Measurements from ENCODE around the gene MAPK4. TPM values are rescaled to one million over a fixed set of nuclear protein-coding genes. Genes with fewer than 3 reads are reported as not detected.
"Not testable (repeated sequence)": the region's sequence is repeated elsewhere in the genome, so short reads cannot be mapped to it uniquely, and the experiment has no call there.

The MAPK4 gene
- not detected for total RNA-seq

DNA sequence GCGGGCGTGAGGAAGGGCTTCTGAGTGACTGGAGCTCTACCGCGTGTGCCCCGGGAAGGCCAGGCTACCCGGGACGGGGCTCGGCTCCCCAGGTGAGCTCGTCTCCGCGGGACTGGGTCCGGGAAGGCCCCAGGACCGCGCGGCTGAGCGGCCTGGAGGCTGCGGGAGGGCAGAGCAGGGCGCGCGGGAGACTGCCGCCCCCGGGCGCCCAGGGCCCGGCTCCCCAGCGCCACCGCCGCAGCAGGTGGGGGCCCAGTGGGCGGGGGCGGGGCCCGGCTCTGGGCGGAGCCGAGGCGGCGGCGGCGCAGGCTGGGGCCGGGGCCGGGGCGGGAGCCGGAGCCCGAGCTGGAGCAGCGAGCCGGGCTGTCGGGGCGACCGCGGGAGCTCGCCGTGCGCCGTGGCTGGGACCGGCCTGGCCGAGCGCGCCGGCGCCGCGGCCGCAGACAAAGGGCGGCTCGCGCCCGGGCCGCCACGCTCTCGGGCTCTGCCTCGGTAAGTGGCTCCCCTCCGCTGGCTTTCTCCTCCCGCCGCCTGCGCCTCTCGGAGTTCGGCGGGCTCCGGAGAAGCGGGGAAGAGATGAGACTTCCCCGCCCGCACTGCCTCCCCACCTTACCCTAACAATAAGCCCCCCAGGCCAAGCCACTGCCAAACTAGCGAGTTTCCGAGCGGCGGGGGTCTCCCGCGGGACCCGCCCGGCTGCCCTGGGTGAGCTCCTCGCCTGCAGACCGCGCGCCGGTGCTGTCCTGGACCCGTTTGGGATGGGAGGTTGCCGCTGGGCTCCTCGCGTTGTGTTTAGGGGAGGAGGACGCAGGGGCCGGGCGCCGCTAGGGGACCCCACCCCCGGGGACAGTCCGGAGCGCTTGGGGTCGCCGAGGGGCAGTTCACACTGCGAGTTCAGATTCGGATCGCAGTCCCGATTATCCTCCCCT is at the start of gene MAPK4:
MAPK4 (plus strand) TSS at position 336 of the 929 bp plus-strand sequence. CDS start 103,872 bp downstream, outside the sequence.
- Mint-ChIP-seq H3K27ac (no peak within 1 kb of the TSS), H3K36me3 (peaks cover 7% of the 10 kb centered on the region), H3K27me3 (peaks cover 34 to 60% of the 10 kb centered on the region in 2 donors), H3K4me1 (ENCODE audit: low read depth in 2 of 2) (no peaks in the 10 kb centered on the region), H3K4me3 (no peak within 1 kb of the TSS), H3K9me3 (peaks cover 5% of the 10 kb centered on the region)
- no peak for DNase-seq (ENCODE audit: low spot score)
- ATAC-seq: peak; percentile 62 to 72

- H3K4me3 Mint-ChIP-seq; H3K9me3 Mint-ChIP-seq; DNase-seq (ENCODE audit: low spot score); ATAC-seq; H3K36me3 Mint-ChIP-seq; H3K4me1 Mint-ChIP-seq (ENCODE audit: low read depth in 2 of 2); H3K27ac Mint-ChIP-seq: not testable (repeated sequence)
- H3K27me3 Mint-ChIP-seq: peaks cover 7 to 10% of the 10 kb centered on the region in 2 donors
Observed at GRCh38 chr18:50517277-50517676, 42.6 kb upstream of the MAPK4 start.

DNA sequence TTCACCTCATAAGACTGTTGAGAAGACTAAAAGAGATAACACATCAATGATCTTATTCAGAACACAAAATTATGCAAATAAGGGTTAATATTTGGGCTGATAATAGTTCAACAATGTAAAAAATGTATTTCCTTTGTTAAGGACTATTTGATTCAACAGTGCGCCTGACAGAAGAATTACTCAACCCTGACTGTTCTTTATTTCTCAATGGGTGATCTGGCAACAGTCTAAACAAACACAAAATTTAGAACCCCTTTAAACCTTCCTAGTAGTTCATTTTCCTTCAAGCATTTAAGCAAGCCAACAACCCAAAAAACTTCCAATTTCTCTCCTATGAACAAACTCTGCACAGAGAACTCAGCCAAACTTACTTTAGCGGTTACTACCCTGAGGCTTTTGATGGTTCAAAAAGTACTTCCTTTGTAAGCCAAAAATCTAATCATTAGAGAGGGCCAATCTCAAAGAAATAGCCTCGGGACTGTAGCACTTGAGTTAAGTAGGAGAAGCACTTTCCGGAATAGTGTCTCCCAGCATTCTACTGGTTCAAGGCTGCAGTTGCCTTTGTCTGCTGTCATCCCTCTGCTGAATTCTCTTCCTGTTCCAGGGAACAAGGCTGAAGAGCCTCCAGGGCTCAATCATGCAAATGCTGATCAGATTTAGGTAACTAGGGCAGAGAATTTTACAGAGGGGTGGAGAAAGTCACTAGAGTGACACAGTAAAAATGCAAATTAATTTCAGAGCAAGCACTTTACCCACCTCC is 40.9 kb upstream of the MAPK4 start:
- Mint-ChIP-seq H3K27ac (no peak overlapping the region), H3K4me3 (no peak overlapping the region), H3K4me1 (ENCODE audit: low read depth in 2 of 2) (no peaks in the 10 kb centered on the region), H3K9me3 (no peaks in the 10 kb centered on the region), H3K27me3 (peaks cover 7 to 15% of the 10 kb centered on the region in 2 donors), H3K36me3 (no peaks in the 10 kb centered on the region)
- DNase-seq (ENCODE audit: low spot score) (no peak), ATAC-seq (no peak)

- ATAC-seq (no peak), DNase-seq (ENCODE audit: low spot score) (no peak)
- Mint-ChIP-seq H3K27me3 (peaks cover 6 to 17% of the 10 kb centered on the region in 2 donors), H3K4me3 (no peak overlapping the region), H3K9me3 (no peaks in the 10 kb centered on the region), H3K4me1 (ENCODE audit: low read depth in 2 of 2) (no peaks in the 10 kb centered on the region), H3K36me3 (no peaks in the 10 kb centered on the region), H3K27ac (no peak overlapping the region)
Observed at GRCh38 chr18:50523165-50523564, 36.7 kb upstream of the MAPK4 start.

DNA sequence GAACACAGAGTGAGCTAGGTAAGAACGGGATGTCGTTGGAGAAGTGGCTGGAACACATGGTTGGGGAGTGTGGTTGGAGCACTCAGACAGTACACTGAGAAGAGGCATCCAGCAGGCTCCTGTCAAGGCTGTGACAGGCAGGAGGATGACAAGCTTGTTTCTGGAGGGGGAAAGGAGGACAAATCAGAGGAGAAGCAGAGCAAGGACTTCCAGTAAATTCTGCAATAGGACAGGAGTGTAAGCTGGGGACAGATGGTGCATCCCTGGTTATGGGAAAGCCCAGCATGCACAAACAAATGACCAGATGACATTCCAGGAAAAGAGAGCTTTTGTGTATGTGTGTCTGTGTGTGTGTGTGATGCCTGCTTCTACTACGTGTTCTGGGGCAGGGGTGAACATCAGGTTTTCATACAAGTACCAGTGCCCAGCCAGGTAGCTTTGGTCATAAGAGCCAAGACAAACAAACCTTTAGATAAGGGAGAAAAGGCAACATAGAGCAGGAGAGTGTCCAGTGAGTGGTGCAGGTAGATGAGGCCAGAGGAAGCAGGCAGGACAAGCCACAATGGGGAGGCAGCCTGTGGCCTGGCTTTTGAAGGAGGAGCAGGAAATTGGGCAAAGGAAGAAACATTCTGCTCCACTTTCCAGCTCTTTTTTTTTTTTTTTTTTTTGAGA is 32.1 kb upstream of the MAPK4 start:
- DNase-seq (ENCODE audit: low spot score): no peak
- H3K9me3 Mint-ChIP-seq: peaks cover 6% of the 10 kb centered on the region
- H3K36me3 Mint-ChIP-seq: peaks cover 1% of the 10 kb centered on the region
- H3K4me3 Mint-ChIP-seq: no peak overlapping the region
- H3K4me1 Mint-ChIP-seq (ENCODE audit: low read depth in 2 of 2): no peaks in the 10 kb centered on the region
- no peak for ATAC-seq
- peaks cover 3 to 17% of the 10 kb centered on the region in 2 donors for H3K27me3 Mint-ChIP-seq
- H3K27ac Mint-ChIP-seq: no peak overlapping the region

- H3K27me3 Mint-ChIP-seq: peaks cover 3 to 10% of the 10 kb centered on the region in 2 donors
- no peak for DNase-seq (ENCODE audit: low spot score)
- no peak overlapping the region for H3K4me3 Mint-ChIP-seq
- ATAC-seq: no peak
- H3K4me1 Mint-ChIP-seq (ENCODE audit: low read depth in 2 of 2): no peaks in the 10 kb centered on the region
- peaks cover 7% of the 10 kb centered on the region for H3K36me3 Mint-ChIP-seq
- no peak overlapping the region for H3K27ac Mint-ChIP-seq
- H3K9me3 Mint-ChIP-seq: peaks cover 12% of the 10 kb centered on the region
Observed at GRCh38 chr18:50528806-50529205, 31.1 kb upstream of the MAPK4 start.

GRCh38 chr18:50533822-50534221 is 26.1 kb upstream of the MAPK4 start:
- H3K4me1 Mint-ChIP-seq (ENCODE audit: low read depth in 2 of 2); ATAC-seq: not testable (repeated sequence)
- peaks cover 22% of the 10 kb centered on the region for H3K9me3 Mint-ChIP-seq

GRCh38 chr18:50544476-50544875 is 15.4 kb upstream of the MAPK4 start:
- not testable (repeated sequence) for DNase-seq (ENCODE audit: low spot score); H3K4me3 Mint-ChIP-seq; H3K27ac Mint-ChIP-seq; H3K4me1 Mint-ChIP-seq (ENCODE audit: low read depth in 2 of 2); ATAC-seq; H3K36me3 Mint-ChIP-seq; H3K9me3 Mint-ChIP-seq
- peaks cover 10 to 23% of the 10 kb centered on the region in 2 donors for H3K27me3 Mint-ChIP-seq

More at GRCh38 chr18:50533822-50534221, 26.1 kb upstream of the MAPK4 start:
- H3K27ac Mint-ChIP-seq; H3K27me3 Mint-ChIP-seq; H3K4me3 Mint-ChIP-seq; DNase-seq (ENCODE audit: low spot score): not testable (repeated sequence)
- peaks cover 14% of the 10 kb centered on the region for H3K36me3 Mint-ChIP-seq

DNA sequence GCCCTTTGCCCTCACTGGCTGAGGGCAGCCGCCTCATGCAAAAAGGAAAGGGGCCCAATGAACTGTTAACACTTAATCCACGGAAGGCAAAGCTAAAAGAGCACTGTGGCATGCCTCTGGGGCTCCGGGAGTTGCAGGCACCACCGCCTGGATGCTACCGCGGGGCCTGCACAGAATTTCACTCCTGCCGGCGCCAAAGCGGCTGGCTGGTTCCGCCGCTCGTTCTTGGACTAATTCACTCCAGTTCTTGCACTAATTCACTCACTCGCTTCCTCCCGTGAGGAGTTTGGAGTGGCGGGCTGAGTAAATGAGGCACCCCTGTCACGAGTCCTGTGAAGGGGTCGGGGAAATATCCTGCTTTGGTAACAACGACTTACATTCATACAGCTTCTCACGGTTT is 14.0 kb upstream of the MAPK4 start:
- H3K9me3 Mint-ChIP-seq: no peaks in the 10 kb centered on the region
- no peak overlapping the region for H3K27ac Mint-ChIP-seq
- H3K4me3 Mint-ChIP-seq: no peak overlapping the region
- no peaks in the 10 kb centered on the region for H3K36me3 Mint-ChIP-seq
- H3K4me1 Mint-ChIP-seq (ENCODE audit: low read depth in 2 of 2): no peaks in the 10 kb centered on the region
- H3K27me3 Mint-ChIP-seq: peaks cover 10 to 23% of the 10 kb centered on the region in 2 donors
- ATAC-seq (no peak), DNase-seq (ENCODE audit: low spot score) (no peak)

DNA sequence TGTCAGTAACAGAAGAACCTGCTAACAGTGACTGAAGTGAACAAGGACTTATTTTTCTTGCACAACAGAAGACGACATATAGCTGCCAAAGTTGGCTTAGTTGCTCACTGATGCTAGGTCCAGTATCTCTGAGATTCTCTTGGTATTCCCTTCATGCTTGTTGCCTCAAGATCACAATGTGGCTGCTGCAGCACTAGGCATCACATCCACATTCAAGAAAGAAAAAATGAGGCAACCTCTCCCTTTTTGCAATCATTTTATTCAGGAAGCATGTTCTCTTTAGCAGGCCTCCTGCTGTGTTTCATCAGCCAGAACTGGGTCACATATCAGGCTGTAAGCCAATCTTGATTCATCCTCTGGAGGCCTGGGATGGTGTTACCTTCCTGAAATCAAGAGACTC is 11.7 kb upstream of the MAPK4 start:
- Mint-ChIP-seq H3K27me3 (peaks cover 8 to 19% of the 10 kb centered on the region in 2 donors), H3K27ac (no peak overlapping the region), H3K4me1 (ENCODE audit: low read depth in 2 of 2) (no peaks in the 10 kb centered on the region), H3K9me3 (no peaks in the 10 kb centered on the region), H3K36me3 (no peaks in the 10 kb centered on the region), H3K4me3 (no peak overlapping the region)
- DNase-seq (ENCODE audit: low spot score) (no peak), ATAC-seq (no peak)

- not testable (repeated sequence) for H3K27ac Mint-ChIP-seq; H3K9me3 Mint-ChIP-seq; H3K4me1 Mint-ChIP-seq (ENCODE audit: low read depth in 2 of 2); H3K36me3 Mint-ChIP-seq; H3K4me3 Mint-ChIP-seq; ATAC-seq; DNase-seq (ENCODE audit: low spot score)
- H3K27me3 Mint-ChIP-seq: peaks cover 20 to 36% of the 10 kb centered on the region in 2 donors
Observed at GRCh38 chr18:50551651-50552050, 8.2 kb upstream of the MAPK4 start.

DNA sequence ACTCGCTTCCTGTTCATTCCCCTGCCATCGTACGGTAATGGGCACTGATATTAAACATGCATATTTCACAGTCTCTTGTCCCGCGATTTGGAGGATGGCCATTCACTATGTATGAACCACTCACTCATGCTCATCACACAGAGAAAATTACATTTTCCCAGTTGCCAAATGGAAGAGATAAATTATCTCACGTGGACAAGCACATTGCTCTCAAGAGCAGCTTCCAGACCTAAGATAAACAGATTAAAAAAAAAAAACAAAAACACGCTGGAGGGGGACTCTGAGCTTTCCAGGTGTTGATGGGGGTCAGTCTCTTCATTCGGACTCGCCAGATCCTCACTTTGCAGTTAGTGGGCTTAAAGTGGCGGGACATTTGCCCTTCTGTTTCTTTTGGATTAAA is 1.7 kb upstream of the MAPK4 start:
- H3K9me3 Mint-ChIP-seq: peaks cover 5% of the 10 kb centered on the region
- peaks cover 7% of the 10 kb centered on the region for H3K36me3 Mint-ChIP-seq
- no peak overlapping the region for H3K27ac Mint-ChIP-seq
- ATAC-seq (no peak), DNase-seq (ENCODE audit: low spot score) (no peak)
- no peaks in the 10 kb centered on the region for H3K4me1 Mint-ChIP-seq (ENCODE audit: low read depth in 2 of 2)
- H3K4me3 Mint-ChIP-seq: no peak overlapping the region
- peaks cover 33 to 53% of the 10 kb centered on the region in 2 donors for H3K27me3 Mint-ChIP-seq

GRCh38 chr18:50558948-50559751 is 737 bp upstream of the MAPK4 start:
- no peak overlapping the region for H3K4me3 Mint-ChIP-seq
- DNase-seq (ENCODE audit: low spot score) (no peak), ATAC-seq (no peak)
- no peak overlapping the region for H3K27ac Mint-ChIP-seq
- H3K4me1 Mint-ChIP-seq (ENCODE audit: low read depth in 2 of 2): no peaks in the 10 kb centered on the region
- H3K9me3 Mint-ChIP-seq: peaks cover 5% of the 10 kb centered on the region
- H3K36me3 Mint-ChIP-seq: peaks cover 7% of the 10 kb centered on the region
- peaks cover 36 to 54% of the 10 kb centered on the region in 2 donors for H3K27me3 Mint-ChIP-seq

All from natural killer cell treated with Interleukin-12 subunit alpha and Interleukin-12 subunit beta and Interleukin-15 and Interleukin-18, amount 100 ng/mL, for 72 hours (primary cell).